Measurements from ENCODE around the gene SAMD9.

- TF ChIP-seq CTCF (IDR thresholded peaks at IDR 0.05) (no peak), POLR2A (IDR thresholded peaks at IDR 0.05) (no peak)
These were observed 28.3 kb upstream of the SAMD9 start for GRCh38 chr7:93146036-93146435.
